Omental fat pad (tissue), 4 donors: ENCODE measurements around the gene GZMM. TPM values are rescaled to one million over a fixed set of nuclear protein-coding genes. Genes with fewer than 3 reads are reported as not detected.

ENCODE experiments used
- ATAC-seq: fragments of 150-250 bp; one replicate; pipeline ENCODE4 v1.9.1; 2016; ENCODE audit warnings: mild to moderate bottlenecking, moderate library complexity; ENCODE audit not compliant: low FRiP score
- DNase-seq: peaks from one replicate; pipeline ENCODE4 v3.0.0-alpha.2; 2019; ENCODE audit warnings: low spot score
- CTCF ChIP-seq, 3 donors: fragments of 450-650 bp; IDR thresholded peaks; one replicate each; pipeline ENCODE4 v1.5.1; 2016 to 2017; ENCODE audit warnings: antibody characterized with exemption in 3 of 3, mild to moderate bottlenecking in 3 of 3, moderate library complexity in 2 of 3
- total RNA-seq, 4 donors: library from RNA; depleted of rRNA; stranded (reverse); fragments of >200 nt; gene quantifications; one replicate each; pipeline ENCODE4 v1.1.0, GENCODE V29; 2016

GZMM gene
- total RNA-seq, 4 donors from 2014 or later, result 1.1 to 3.7 TPM; not detected in 2

GRCh38 chr19:497491-497868, 46.4 kb upstream of the GZMM start:
- no peak for TF ChIP-seq CTCF (IDR thresholded peaks at IDR 0.05)
- ATAC-seq, result no peak
- no peak for DNase-seq

GRCh38 chr19:497869-498510, 45.9 kb upstream of the GZMM start:
- ATAC-seq (no peak), DNase-seq (no peak)
- no peak for TF ChIP-seq CTCF (IDR thresholded peaks at IDR 0.05)

- no peak for ATAC-seq
- no peak for DNase-seq
- TF ChIP-seq CTCF (IDR thresholded peaks at IDR 0.05), result no peak
These were observed 45.4 kb upstream of the GZMM start for GRCh38 chr19:498511-498891.

GRCh38 chr19:498977-499623, 44.8 kb upstream of the GZMM start:
- DNase-seq (no peak), ATAC-seq (no peak)
- TF ChIP-seq CTCF (IDR thresholded peaks at IDR 0.05), result no peak

- no peak for TF ChIP-seq CTCF (IDR thresholded peaks at IDR 0.05)
- no peak for DNase-seq
- ATAC-seq, result no peak
These were observed 42.2 kb upstream of the GZMM start for GRCh38 chr19:501646-502045.

- ATAC-seq (no peak), DNase-seq (no peak)
- TF ChIP-seq CTCF (IDR thresholded peaks at IDR 0.05), result no peak
These were observed 39.2 kb upstream of the GZMM start for GRCh38 chr19:504616-505015.
